GM12891 (cell line): ENCODE results near the gene IQCH.

Source experiments
- POLR2A ChIP-seq: IDR thresholded peaks from 2 replicates; pipeline ENCODE4 v1.6.1; 2011; ENCODE audit warnings: low read depth, low read length, control low read depth
- POLR2AphosphoS5 ChIP-seq: IDR thresholded peaks from 2 replicates; pipeline ENCODE4 v1.6.1; 2011; ENCODE audit warnings: low read depth, low read length, control low read depth
- SPI1 ChIP-seq: IDR thresholded peaks from 2 replicates; pipeline ENCODE4 v1.6.1; 2011; ENCODE audit warnings: low read depth, low read length, control low read depth

- TF ChIP-seq POLR2AphosphoS5 = no peak
- TF ChIP-seq POLR2A = no peak
- TF ChIP-seq SPI1 = no peak
Measured at GRCh38 chr15:67515090-67515489, 260.5 kb downstream of the IQCH start.
